Hindlimb muscle (tissue), 1 donor: ENCODE measurements around the gene BROX. TPM values are rescaled to one million over a fixed set of nuclear protein-coding genes. Genes with fewer than 3 reads are reported as not detected.
"Not testable (repeated sequence)": the region's sequence is repeated elsewhere in the genome, so short reads cannot be mapped to it uniquely, and the experiment has no call there.

Experiments
- DNase-seq: peaks from one replicate; pipeline ENCODE4 v3.0.0-alpha.2; 2013
- polyA plus RNA-seq: library from polyadenylated mRNA; unstranded; fragments of 120-200 nt; gene quantifications from one replicate; pipeline ENCODE4 v1.2.1, GENCODE V29; 2013; ENCODE audit not compliant: insufficient read length

The BROX gene
- polyA plus RNA-seq, 1 donor: 23.5 TPM

GRCh38 chr1:222732216-222733159, 20.1 kb downstream of the BROX start:
- no peak for DNase-seq

- no peak for DNase-seq
Measured at GRCh38 chr1:222734740-222735139, 22.4 kb downstream of the BROX start.

GRCh38 chr1:222736470-222736869, 24.1 kb downstream of the BROX start:
- DNase-seq: no peak

GRCh38 chr1:222736972-222737371, 24.6 kb downstream of the BROX start, which contains the start of gene FAM177B:
Gene FAM177B, plus strand, starts transcription at chr1:222737202. Its CDS starts 9,344 bp downstream, at chr1:222746546.
- no peak for DNase-seq

- DNase-seq: no peak
Measured at GRCh38 chr1:222739465-222739864, 27.1 kb downstream of the BROX start.

- DNase-seq: no peak
Measured at GRCh38 chr1:222739929-222740328, 27.6 kb downstream of the BROX start.

GRCh38 chr1:222741630-222742457, 29.5 kb downstream of the BROX start:
- not testable (repeated sequence) for DNase-seq

- DNase-seq: no peak
Measured at GRCh38 chr1:222749927-222750326, 37.6 kb downstream of the BROX start.

GRCh38 chr1:222750651-222751050, 38.3 kb downstream of the BROX start:
- no peak for DNase-seq

GRCh38 chr1:222751255-222751654, 38.9 kb downstream of the BROX start:
- DNase-seq: no peak

GRCh38 chr1:222754366-222755139, 42.2 kb downstream of the BROX start:
- DNase-seq: peak; percentile 74

- DNase-seq: peak; percentile 43
Measured at GRCh38 chr1:222757646-222758268, 45.4 kb downstream of the BROX start.

GRCh38 chr1:222759451-222760035, 47.2 kb downstream of the BROX start:
- DNase-seq: no peak

- no peak for DNase-seq
Measured at GRCh38 chr1:222761083-222761482, 48.7 kb downstream of the BROX start.

- not testable (repeated sequence) for DNase-seq
Measured at GRCh38 chr1:222762178-222762577, 49.8 kb downstream of the BROX start.

GRCh38 chr1:222767152-222767571, 54.8 kb downstream of the BROX start:
- DNase-seq: no peak

- no peak for DNase-seq
Measured at GRCh38 chr1:222768592-222768991, 56.2 kb downstream of the BROX start.

GRCh38 chr1:222769181-222769580, 56.8 kb downstream of the BROX start:
- DNase-seq: no peak

GRCh38 chr1:222769971-222770620, 57.7 kb downstream of the BROX start:
- DNase-seq: no peak

- DNase-seq: no peak
Measured at GRCh38 chr1:222772996-222773379, 60.6 kb downstream of the BROX start.

- no peak for DNase-seq
Measured at GRCh38 chr1:222777463-222777862, 65.1 kb downstream of the BROX start.
